Uterus (tissue), 4 donors: ENCODE results near the gene HPS1. TPM values are rescaled to one million over a fixed set of nuclear protein-coding genes. Genes with fewer than 3 reads are reported as not detected.

ENCODE experiments used
- DNase-seq, 2 donors: peaks; one replicate each; pipeline ENCODE4 v3.0.0-alpha.2; 2019 to 2020
- H3K27ac ChIP-seq, 2 donors: fragments of 200-600 bp; sonication (generic); 1 replicate in 1 of 2; 2 replicates in 1 of 2; pipeline ENCODE4 v1.5.1; 2016 to 2018
- H3K27me3 ChIP-seq, 2 donors: fragments of 200-600 bp; sonication (generic); one replicate each; pipeline ENCODE4 v1.5.1; 2018 to 2019; ENCODE audit warnings: control low read depth in 1 of 2
- H3K36me3 ChIP-seq, 2 donors: fragments of 200-600 bp; sonication (generic); one replicate each; pipeline ENCODE4 v1.5.1; 2019; ENCODE audit warnings: control low read depth in 1 of 2
- H3K4me1 ChIP-seq, 2 donors: fragments of 200-600 bp; sonication (generic); one replicate each; pipeline ENCODE4 v1.5.1; 2018 to 2019; ENCODE audit warnings: control low read depth in 1 of 2
- H3K4me3 ChIP-seq, 2 donors: fragments of 200-600 bp; sonication (generic); 1 replicate in 1 of 2; 2 replicates in 1 of 2; pipeline ENCODE4 v1.5.1; 2018 to 2019; ENCODE audit warnings: mild to moderate bottlenecking in 1 of 2
- H3K9me3 ChIP-seq, 2 donors: fragments of 200-600 bp; sonication (generic); one replicate each; pipeline ENCODE4 v1.5.1; 2019; ENCODE audit warnings: control low read depth in 1 of 2
- CTCF ChIP-seq, 4 experiments: fragments of 200-600 bp in 2 of 4; fragments of 450-650 bp in 2 of 4; sonication (generic) in 2 of 4; IDR thresholded peaks; one replicate each; pipeline ENCODE4 v1.5.1; 2016 to 2019; ENCODE audit warnings: antibody characterized with exemption in 4 of 4, mild to moderate bottlenecking in 2 of 4, moderate library complexity in 1 of 4
- POLR2A ChIP-seq, 2 donors: fragments of 450-650 bp; IDR thresholded peaks; one replicate each; pipeline ENCODE4 v1.6.1; 2016; ENCODE audit warnings: antibody characterized with exemption in 2 of 2, mild to moderate bottlenecking in 1 of 2, moderate library complexity in 1 of 2
- intact Hi-C: fragments of 100-400 bp; cut with DNase I; formaldehyde crosslinking; loops from one replicate; pipeline ENCODE4 v1.15.1; 2023; ENCODE audit warnings: low total_unique reads
- total RNA-seq, 4 donors: library from RNA; depleted of rRNA in 3 of 4; stranded (reverse); fragments of >200 nt in 3 of 4; gene quantifications; one replicate each; pipeline versions ENCODE4 v1.1.0 to v1.2.4, GENCODE V29; 2014 to 2023
- donor health status: DM: yes; HTN: yes; CAD: no.

HPS1 gene
- total RNA-seq, 4 donors from 2014 or later = 16.1 to 60.1 (median 38.8) TPM

- no peak overlapping the region for H3K27ac ChIP-seq
- no peaks in the 10 kb centered on the region for H3K36me3 ChIP-seq
- no peaks in the 10 kb centered on the region for H3K27me3 ChIP-seq
- intact Hi-C loops = no loop called here
- no peak overlapping the region for H3K4me3 ChIP-seq
- H3K4me1 ChIP-seq = no peaks in the 10 kb centered on the region
- TF ChIP-seq POLR2A (IDR thresholded peaks at IDR 0.05) = no peak
- TF ChIP-seq CTCF (IDR thresholded peaks at IDR 0.05) = no peak
- DNase-seq = no peak
- H3K9me3 ChIP-seq = no peaks in the 10 kb centered on the region
Measured at GRCh38 chr10:98378722-98379121, 68.0 kb downstream of the HPS1 start.

- no peak for DNase-seq
- no peak overlapping the region for H3K4me3 ChIP-seq
- TF ChIP-seq POLR2A (IDR thresholded peaks at IDR 0.05) = no peak
- TF ChIP-seq CTCF (IDR thresholded peaks at IDR 0.05) = no peak
Measured at GRCh38 chr10:98377536-98377935, 69.2 kb downstream of the HPS1 start.

GRCh38 chr10:98377001-98377400, 69.7 kb downstream of the HPS1 start:
- H3K27ac ChIP-seq = no peak overlapping the region
- no peaks in the 10 kb centered on the region for H3K9me3 ChIP-seq
- H3K4me3 ChIP-seq = no peak overlapping the region
- H3K4me1 ChIP-seq = no peaks in the 10 kb centered on the region
- intact Hi-C loops = no loop called here
- H3K36me3 ChIP-seq = no peaks in the 10 kb centered on the region
- TF ChIP-seq CTCF (IDR thresholded peaks at IDR 0.05) (no peak), POLR2A (IDR thresholded peaks at IDR 0.05) (no peak)
- no peaks in the 10 kb centered on the region for H3K27me3 ChIP-seq
- no peak for DNase-seq

More at GRCh38 chr10:98377536-98377935, 69.2 kb downstream of the HPS1 start:
- H3K27ac ChIP-seq = no peak overlapping the region
- intact Hi-C loops = no loop called here
- no peaks in the 10 kb centered on the region for H3K4me1 ChIP-seq
- no peaks in the 10 kb centered on the region for H3K9me3 ChIP-seq
- no peaks in the 10 kb centered on the region for H3K36me3 ChIP-seq
- no peaks in the 10 kb centered on the region for H3K27me3 ChIP-seq

GRCh38 chr10:98376485-98376884, 70.2 kb downstream of the HPS1 start:
- H3K4me3 ChIP-seq = no peak overlapping the region
- TF ChIP-seq CTCF (IDR thresholded peaks at IDR 0.05) = no peak
- no peak for TF ChIP-seq POLR2A (IDR thresholded peaks at IDR 0.05)
- no peak for DNase-seq
- H3K36me3 ChIP-seq = no peaks in the 10 kb centered on the region
- H3K9me3 ChIP-seq = no peaks in the 10 kb centered on the region
- no peaks in the 10 kb centered on the region for H3K4me1 ChIP-seq
- intact Hi-C loops = no loop called here
- no peaks in the 10 kb centered on the region for H3K27me3 ChIP-seq
- H3K27ac ChIP-seq = no peak overlapping the region

- no peaks in the 10 kb centered on the region for H3K4me1 ChIP-seq
- no peak for TF ChIP-seq CTCF (IDR thresholded peaks at IDR 0.05)
- no peak for TF ChIP-seq POLR2A (IDR thresholded peaks at IDR 0.05)
- H3K27ac ChIP-seq = peak overlapping the region in 1 of 2 donors; percentile 18
- no peak overlapping the region for H3K4me3 ChIP-seq
- intact Hi-C loops = no loop called here
- no peak for DNase-seq
- no peaks in the 10 kb centered on the region for H3K27me3 ChIP-seq
- H3K36me3 ChIP-seq = no peaks in the 10 kb centered on the region
- H3K9me3 ChIP-seq = no peaks in the 10 kb centered on the region
Measured at GRCh38 chr10:98374217-98374985, 72.3 kb downstream of the HPS1 start.
